HL-60 (cell line): ENCODE measurements around the gene DELE1.

ENCODE experiments used
- DNase-seq, 2 experiments: peaks; one replicate each; pipeline ENCODE4 v3.0.0-alpha.2; 2010 to 2020; ENCODE audit warnings: low read depth in 1 of 2, low spot score in 1 of 2
- H3K27ac ChIP-seq: fragments of 250-450 bp; sonication (Bioruptor Pico); replicated peaks from 2 replicates; pipeline ENCODE4 v1.5.1; 2020; ENCODE audit warnings: mild to moderate bottlenecking, moderate library complexity
- H3K27me3 ChIP-seq: fragments of 250-450 bp; sonication (Bioruptor Pico); 2 replicates; pipeline ENCODE4 v1.5.1; 2021; ENCODE audit warnings: mild to moderate bottlenecking, moderate library complexity; ENCODE audit not compliant: insufficient read depth, poor library complexity, severe bottlenecking
- H3K4me3 ChIP-seq: replicated peaks from 2 replicates; pipeline ENCODE4 v1.5.1; 2011; ENCODE audit warnings: mild to moderate bottlenecking, control low read depth, low read length; ENCODE audit not compliant: insufficient read depth
- GABPA ChIP-seq: IDR thresholded peaks from 2 replicates; pipeline ENCODE4 v1.6.1; 2012; ENCODE audit warnings: low read depth
- POLR2AphosphoS5 ChIP-seq: IDR thresholded peaks from 2 replicates; pipeline ENCODE4 v1.6.1; 2012; ENCODE audit warnings: low read depth
- REST ChIP-seq: IDR thresholded peaks from 2 replicates; pipeline ENCODE4 v1.6.1; 2012; ENCODE audit warnings: low read depth; ENCODE audit not compliant: insufficient replicate concordance
- SPI1 ChIP-seq: IDR thresholded peaks from 2 replicates; pipeline ENCODE4 v1.6.1; 2012; ENCODE audit warnings: low read depth, mild to moderate bottlenecking, borderline replicate concordance
- TF ChIP-seq, protein P1 (sequence below): IDR thresholded peaks from one replicate; pipeline ENCODE4 v1.5.1; 2011; ENCODE audit warnings: low read length, control low read depth, inconsistent platforms; ENCODE audit not compliant: insufficient read depth

The DELE1 gene

DNA sequence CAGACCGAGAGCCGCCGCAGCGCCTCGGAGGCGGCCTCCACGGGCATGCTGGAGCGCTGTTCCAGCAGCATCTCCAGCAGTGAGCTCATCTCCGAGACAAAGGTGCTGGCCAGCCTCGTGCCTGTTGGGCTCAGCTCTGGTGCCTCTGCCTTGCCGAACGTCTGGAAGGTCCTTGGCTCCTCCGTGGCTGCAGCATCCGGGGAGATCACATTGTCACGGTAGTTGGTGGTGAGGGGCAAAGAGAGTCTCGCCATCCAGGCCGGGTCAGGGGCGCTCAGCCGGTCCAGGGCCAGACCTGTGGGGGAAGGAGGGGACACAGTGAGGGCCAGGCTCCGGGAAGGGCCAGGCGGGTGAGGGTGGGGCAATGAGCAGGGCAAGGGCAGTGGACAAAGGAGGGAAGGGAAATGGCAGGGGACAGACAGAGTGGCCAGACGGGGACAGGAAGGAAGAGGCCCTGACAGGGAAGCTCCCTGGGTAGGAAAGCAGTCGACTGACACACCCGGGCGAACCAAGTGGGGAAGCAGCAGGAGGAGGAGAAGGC, 21.9 kb downstream of the DELE1 start:
- Histone ChIP-seq H3K4me3 (no peak overlapping the region), H3K27ac (no peak overlapping the region; the same call in 1 of the 2 replicates), H3K27me3 (no peaks in the 10 kb centered on the region)
- TF ChIP-seq REST: no peak
- peak in 1 of 2 experiments; percentile 38 for DNase-seq

DNA sequence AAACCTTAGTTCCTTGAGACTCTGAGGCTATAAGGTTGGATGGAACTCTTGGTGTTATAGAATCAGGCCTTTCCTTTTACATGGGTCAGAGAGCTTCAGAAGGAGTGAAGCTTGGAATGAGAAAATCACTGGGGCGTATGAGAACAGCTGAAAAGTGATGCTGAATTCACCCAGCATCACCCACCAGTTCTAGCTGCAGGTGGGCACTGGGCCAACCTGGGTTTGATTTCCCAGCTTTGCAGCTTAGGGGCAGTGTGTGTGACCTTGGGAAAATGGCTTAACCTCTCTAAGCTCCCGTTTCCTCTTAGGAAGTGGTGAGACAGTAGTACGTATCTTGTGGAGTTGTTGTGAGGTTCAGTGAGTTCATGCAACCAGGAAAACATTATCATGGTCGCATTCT, 23.6 kb downstream of the DELE1 start:
- no peaks in the 10 kb centered on the region for H3K27me3 ChIP-seq
- no peak for DNase-seq
- TF ChIP-seq POLR2AphosphoS5: no peak
- TF ChIP-seq REST: no peak
- TF ChIP-seq, protein P1, sequence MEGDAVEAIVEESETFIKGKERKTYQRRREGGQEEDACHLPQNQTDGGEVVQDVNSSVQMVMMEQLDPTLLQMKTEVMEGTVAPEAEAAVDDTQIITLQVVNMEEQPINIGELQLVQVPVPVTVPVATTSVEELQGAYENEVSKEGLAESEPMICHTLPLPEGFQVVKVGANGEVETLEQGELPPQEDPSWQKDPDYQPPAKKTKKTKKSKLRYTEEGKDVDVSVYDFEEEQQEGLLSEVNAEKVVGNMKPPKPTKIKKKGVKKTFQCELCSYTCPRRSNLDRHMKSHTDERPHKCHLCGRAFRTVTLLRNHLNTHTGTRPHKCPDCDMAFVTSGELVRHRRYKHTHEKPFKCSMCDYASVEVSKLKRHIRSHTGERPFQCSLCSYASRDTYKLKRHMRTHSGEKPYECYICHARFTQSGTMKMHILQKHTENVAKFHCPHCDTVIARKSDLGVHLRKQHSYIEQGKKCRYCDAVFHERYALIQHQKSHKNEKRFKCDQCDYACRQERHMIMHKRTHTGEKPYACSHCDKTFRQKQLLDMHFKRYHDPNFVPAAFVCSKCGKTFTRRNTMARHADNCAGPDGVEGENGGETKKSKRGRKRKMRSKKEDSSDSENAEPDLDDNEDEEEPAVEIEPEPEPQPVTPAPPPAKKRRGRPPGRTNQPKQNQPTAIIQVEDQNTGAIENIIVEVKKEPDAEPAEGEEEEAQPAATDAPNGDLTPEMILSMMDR: no peak
- no peak for TF ChIP-seq GABPA
- no peak for TF ChIP-seq SPI1
- H3K4me3 ChIP-seq: no peak overlapping the region
- H3K27ac ChIP-seq: no peak overlapping the region

- Histone ChIP-seq H3K4me3 (no peak overlapping the region), H3K27ac (no peak overlapping the region), H3K27me3 (no peaks in the 10 kb centered on the region)
- TF ChIP-seq SPI1 (no peak), GABPA (no peak)
- DNase-seq: no peak
These were observed 25.1 kb downstream of the DELE1 start for GRCh38 chr5:141948812-141949211.

GRCh38 chr5:141949511-141949910, 25.8 kb downstream of the DELE1 start:
- no peak overlapping the region for H3K4me3 ChIP-seq
- TF ChIP-seq SPI1 (no peak), POLR2AphosphoS5 (no peak), GABPA (no peak), REST (no peak)
- TF ChIP-seq, protein P1: no peak
- no peaks in the 10 kb centered on the region for H3K27me3 ChIP-seq
- no peak for DNase-seq
- no peak overlapping the region for H3K27ac ChIP-seq
